ENCODE measurements around the gene ROGDI. TPM values are rescaled to one million over a fixed set of nuclear protein-coding genes. Genes with fewer than 3 reads are reported as not detected.

ROGDI gene
- total and polyA plus RNA-seq, 10 of the 15 experiments (the other 5 are each of a cell fraction or from before 2014, with no cell fraction given), result 0.40 to 23.5 (median 12.3) TPM

DNA sequence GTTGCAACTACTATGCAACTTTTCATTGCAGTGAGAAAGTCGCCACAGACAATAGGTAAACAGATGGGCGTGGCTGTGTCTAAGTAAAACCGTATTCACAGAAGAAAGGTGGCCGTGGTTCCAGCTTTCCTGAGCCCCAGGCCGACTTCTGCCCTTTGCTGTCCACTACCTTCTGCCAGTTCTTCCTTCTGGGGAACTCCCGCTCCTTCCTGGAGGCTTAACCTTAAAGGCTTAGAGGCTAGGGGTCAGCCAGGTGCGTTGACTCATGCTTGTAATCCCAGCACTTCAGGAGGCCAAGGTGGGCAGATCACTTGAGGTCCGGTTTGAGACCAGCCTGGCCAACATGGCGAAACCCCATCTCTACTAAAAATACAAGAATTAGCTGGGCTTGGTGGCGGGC, 12.2 kb downstream of the ROGDI start (continued):
- no peak for TF ChIP-seq E4F1 (IDR thresholded peaks at IDR 0.05; ENCODE audit: borderline replicate concordance, partially characterized antibody)
- TF ChIP-seq, protein P1, sequence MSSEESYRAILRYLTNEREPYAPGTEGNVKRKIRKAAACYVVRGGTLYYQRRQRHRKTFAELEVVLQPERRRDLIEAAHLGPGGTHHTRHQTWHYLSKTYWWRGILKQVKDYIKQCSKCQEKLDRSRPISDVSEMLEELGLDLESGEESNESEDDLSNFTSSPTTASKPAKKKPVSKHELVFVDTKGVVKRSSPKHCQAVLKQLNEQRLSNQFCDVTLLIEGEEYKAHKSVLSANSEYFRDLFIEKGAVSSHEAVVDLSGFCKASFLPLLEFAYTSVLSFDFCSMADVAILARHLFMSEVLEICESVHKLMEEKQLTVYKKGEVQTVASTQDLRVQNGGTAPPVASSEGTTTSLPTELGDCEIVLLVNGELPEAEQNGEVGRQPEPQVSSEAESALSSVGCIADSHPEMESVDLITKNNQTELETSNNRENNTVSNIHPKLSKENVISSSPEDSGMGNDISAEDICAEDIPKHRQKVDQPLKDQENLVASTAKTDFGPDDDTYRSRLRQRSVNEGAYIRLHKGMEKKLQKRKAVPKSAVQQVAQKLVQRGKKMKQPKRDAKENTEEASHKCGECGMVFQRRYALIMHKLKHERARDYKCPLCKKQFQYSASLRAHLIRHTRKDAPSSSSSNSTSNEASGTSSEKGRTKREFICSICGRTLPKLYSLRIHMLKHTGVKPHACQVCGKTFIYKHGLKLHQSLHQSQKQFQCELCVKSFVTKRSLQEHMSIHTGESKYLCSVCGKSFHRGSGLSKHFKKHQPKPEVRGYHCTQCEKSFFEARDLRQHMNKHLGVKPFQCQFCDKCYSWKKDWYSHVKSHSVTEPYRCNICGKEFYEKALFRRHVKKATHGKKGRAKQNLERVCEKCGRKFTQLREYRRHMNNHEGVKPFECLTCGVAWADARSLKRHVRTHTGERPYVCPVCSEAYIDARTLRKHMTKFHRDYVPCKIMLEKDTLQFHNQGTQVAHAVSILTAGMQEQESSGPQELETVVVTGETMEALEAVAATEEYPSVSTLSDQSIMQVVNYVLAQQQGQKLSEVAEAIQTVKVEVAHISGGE (CRISPR knock-in tag; IDR thresholded peaks at IDR 0.05), result no peak
- no peak for TF ChIP-seq MYC (IDR thresholded peaks at IDR 0.05; ENCODE audit: insufficient read depth, insufficient read length, insufficient replicate concordance, low read length, severe bottlenecking)
- no peak for TF ChIP-seq MAX (IDR thresholded peaks at IDR 0.05; ENCODE audit: low read depth, low read length)
- no peak for TF ChIP-seq ZZZ3 (IDR thresholded peaks at IDR 0.05; ENCODE audit: control insufficient read depth, insufficient read length, low read depth)
- TF ChIP-seq, protein P2, sequence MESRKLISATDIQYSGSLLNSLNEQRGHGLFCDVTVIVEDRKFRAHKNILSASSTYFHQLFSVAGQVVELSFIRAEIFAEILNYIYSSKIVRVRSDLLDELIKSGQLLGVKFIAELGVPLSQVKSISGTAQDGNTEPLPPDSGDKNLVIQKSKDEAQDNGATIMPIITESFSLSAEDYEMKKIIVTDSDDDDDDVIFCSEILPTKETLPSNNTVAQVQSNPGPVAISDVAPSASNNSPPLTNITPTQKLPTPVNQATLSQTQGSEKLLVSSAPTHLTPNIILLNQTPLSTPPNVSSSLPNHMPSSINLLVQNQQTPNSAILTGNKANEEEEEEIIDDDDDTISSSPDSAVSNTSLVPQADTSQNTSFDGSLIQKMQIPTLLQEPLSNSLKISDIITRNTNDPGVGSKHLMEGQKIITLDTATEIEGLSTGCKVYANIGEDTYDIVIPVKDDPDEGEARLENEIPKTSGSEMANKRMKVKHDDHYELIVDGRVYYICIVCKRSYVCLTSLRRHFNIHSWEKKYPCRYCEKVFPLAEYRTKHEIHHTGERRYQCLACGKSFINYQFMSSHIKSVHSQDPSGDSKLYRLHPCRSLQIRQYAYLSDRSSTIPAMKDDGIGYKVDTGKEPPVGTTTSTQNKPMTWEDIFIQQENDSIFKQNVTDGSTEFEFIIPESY (IDR thresholded peaks at IDR 0.05), result no peak
- no peak for TF ChIP-seq CBX3 (IDR thresholded peaks at IDR 0.05; ENCODE audit: borderline replicate concordance, low read depth)
- TF ChIP-seq POLR2AphosphoS5 (IDR thresholded peaks at IDR 0.05; ENCODE audit: low read length), result no peak
